AG04450 (cell line): ENCODE measurements around the gene L3MBTL4. TPM values are rescaled to one million over a fixed set of nuclear protein-coding genes. Genes with fewer than 3 reads are reported as not detected.

Experiments used
- CTCF ChIA-PET: fragments of 300-600, 350-600 bp; formaldehyde crosslinking; extraction: SDS; loops from one replicate; lab custom pipeline; 2022; ENCODE audit warnings: antibody characterized with exemption, inconsistent platforms; lab: Charles Lee
- POLR2A ChIA-PET: fragments of 350-600 bp; formaldehyde crosslinking; extraction: SDS; loops from one replicate; lab custom pipeline; 2021; ENCODE audit warnings: antibody characterized with exemption, inconsistent platforms; lab: Yijun Ruan, JAX
- DNase-seq: peaks from one replicate; pipeline ENCODE4 v3.0.0-alpha.2; 2011; ENCODE audit warnings: low read depth, low spot score
- H3K27ac ChIP-seq: one replicate; pipeline ENCODE4 v1.5.1; 2012; ENCODE audit warnings: low read depth, low read length, control low read depth
- H3K27me3 ChIP-seq: one replicate; pipeline ENCODE4 v1.6.0; 2012; ENCODE audit warnings: low read length; ENCODE audit not compliant: control insufficient read depth, insufficient read depth
- H3K4me3 ChIP-seq: 2 replicates; pipeline ENCODE4 v1.5.1; 2011; ENCODE audit warnings: mild to moderate bottlenecking, low read depth, low read length, control low read depth
- H3K9me3 ChIP-seq: 2 replicates; pipeline ENCODE4 v1.5.1; 2012; ENCODE audit warnings: low read length; ENCODE audit not compliant: control insufficient read depth, insufficient read depth
- polyA plus RNA-seq: library from polyadenylated mRNA; depleted of rRNA; stranded (reverse); fragments of >200 nt; gene quantifications from 2 replicates; pipeline ENCODE4 v1.2.3, GENCODE V29; 2011
- TF ChIP-seq, protein P1 (sequence below): IDR thresholded peaks from 2 replicates; pipeline ENCODE4 v1.5.1; 2011; ENCODE audit warnings: low read depth, low read length, control low read depth, inconsistent platforms

L3MBTL4 gene
- polyA plus RNA-seq, 1 experiment, result 0.05 TPM

GRCh38 chr18:5995626-5996025 lies 419.1 kb downstream of the L3MBTL4 start:
- DNase-seq, result no peak
- CTCF ChIA-PET, result no interaction called here
- TF ChIP-seq, protein P1, sequence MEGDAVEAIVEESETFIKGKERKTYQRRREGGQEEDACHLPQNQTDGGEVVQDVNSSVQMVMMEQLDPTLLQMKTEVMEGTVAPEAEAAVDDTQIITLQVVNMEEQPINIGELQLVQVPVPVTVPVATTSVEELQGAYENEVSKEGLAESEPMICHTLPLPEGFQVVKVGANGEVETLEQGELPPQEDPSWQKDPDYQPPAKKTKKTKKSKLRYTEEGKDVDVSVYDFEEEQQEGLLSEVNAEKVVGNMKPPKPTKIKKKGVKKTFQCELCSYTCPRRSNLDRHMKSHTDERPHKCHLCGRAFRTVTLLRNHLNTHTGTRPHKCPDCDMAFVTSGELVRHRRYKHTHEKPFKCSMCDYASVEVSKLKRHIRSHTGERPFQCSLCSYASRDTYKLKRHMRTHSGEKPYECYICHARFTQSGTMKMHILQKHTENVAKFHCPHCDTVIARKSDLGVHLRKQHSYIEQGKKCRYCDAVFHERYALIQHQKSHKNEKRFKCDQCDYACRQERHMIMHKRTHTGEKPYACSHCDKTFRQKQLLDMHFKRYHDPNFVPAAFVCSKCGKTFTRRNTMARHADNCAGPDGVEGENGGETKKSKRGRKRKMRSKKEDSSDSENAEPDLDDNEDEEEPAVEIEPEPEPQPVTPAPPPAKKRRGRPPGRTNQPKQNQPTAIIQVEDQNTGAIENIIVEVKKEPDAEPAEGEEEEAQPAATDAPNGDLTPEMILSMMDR, result no peak
- POLR2A ChIA-PET, result no interaction called here
- peaks cover 4% of the 10 kb centered on the region; the same call in 1 of the 2 replicates for H3K9me3 ChIP-seq
- no peak overlapping the region for H3K4me3 ChIP-seq
- H3K27me3 ChIP-seq, result no peaks in the 10 kb centered on the region
- H3K27ac ChIP-seq, result no peak overlapping the region

- Histone ChIP-seq H3K27ac (no peak overlapping the region), H3K4me3 (no peak overlapping the region), H3K9me3 (no peaks in the 10 kb centered on the region), H3K27me3 (no peaks in the 10 kb centered on the region)
- no peak for DNase-seq
- ChIA-PET POLR2A (no interaction called here), CTCF (no interaction called here)
- TF ChIP-seq, protein P1, result no peak
These were observed 420.8 kb downstream of the L3MBTL4 start for GRCh38 chr18:5993938-5994337.

- no peak for DNase-seq
- Histone ChIP-seq H3K27me3 (no peaks in the 10 kb centered on the region), H3K9me3 (no peaks in the 10 kb centered on the region), H3K27ac (no peak overlapping the region), H3K4me3 (no peak overlapping the region)
- TF ChIP-seq, protein P1, result no peak
- POLR2A ChIA-PET, result no interaction called here
- CTCF ChIA-PET, result no interaction called here
These were observed 422.3 kb downstream of the L3MBTL4 start for GRCh38 chr18:5992381-5992780.

GRCh38 chr18:5987249-5987648 lies 427.5 kb downstream of the L3MBTL4 start:
- no peak overlapping the region for H3K4me3 ChIP-seq
- DNase-seq, result no peak
- ChIA-PET POLR2A (no interaction called here), CTCF (interaction anchor here (2.1 kb wide), 1 partner anchor 97 kb away, joined by 7 read pairs; no protein-coding TSS in a partner anchor)
- no peaks in the 10 kb centered on the region for H3K27me3 ChIP-seq
- H3K9me3 ChIP-seq, result no peaks in the 10 kb centered on the region
- TF ChIP-seq, protein P1, result no peak
- H3K27ac ChIP-seq, result no peak overlapping the region

DNA sequence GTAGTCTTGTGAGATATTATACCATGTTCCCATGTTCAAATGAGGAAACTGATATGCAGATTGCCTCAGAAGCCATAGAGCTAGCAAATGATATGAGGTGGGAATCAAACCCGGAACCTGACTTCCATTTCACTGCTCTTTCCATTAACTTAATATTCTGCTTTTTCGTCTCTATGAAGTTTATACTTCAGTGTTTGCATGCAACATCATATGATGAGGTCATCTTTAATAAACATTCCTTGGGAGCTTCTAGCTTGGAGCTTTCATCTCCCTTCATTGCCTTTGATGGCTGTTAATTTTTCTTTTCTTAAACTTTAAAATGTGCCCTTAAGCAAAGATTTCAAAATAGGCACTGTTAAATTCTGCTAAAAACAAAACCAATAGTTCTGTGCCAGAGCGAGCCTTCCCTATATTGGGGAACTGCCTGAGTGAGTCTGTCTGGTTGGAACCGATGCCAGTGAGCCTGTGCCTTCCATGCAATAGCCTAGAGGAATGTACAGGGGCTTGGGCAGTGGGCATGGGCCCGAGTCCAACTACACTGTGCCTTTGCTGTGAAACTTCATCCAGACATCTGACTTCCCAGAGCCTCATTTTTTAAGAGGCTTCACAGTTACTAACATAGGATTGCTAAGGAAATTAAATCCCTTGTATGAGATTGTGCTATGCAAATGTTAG lies 428.3 kb downstream of the L3MBTL4 start:
- ChIA-PET POLR2A (no interaction called here), CTCF (interaction anchor here (0.8 to 2.1 kb wide), 2 partner anchors 58 to 96 kb away, joined by 4 to 7 read pairs; no protein-coding TSS in a partner anchor)
- TF ChIP-seq, protein P1, result no peak
- Histone ChIP-seq H3K9me3 (no peaks in the 10 kb centered on the region), H3K27me3 (no peaks in the 10 kb centered on the region), H3K27ac (no peak overlapping the region), H3K4me3 (no peak overlapping the region)
- DNase-seq, result no peak
